Fibroblast of peridontal ligament (primary cell): ENCODE results near the gene ZNF836.
A peak's percentile ranks its signal among the peaks of the same experiment; 100 is the strongest.
"Not testable (repeated sequence)": the region's sequence is repeated elsewhere in the genome, so short reads cannot be mapped to it uniquely, and the experiment has no call there.

Experiments used
- DNase-seq: peaks from one replicate; pipeline ENCODE4 v3.0.0-alpha.2; 2010; ENCODE audit errors: extremely low read depth

ZNF836 gene

DNA sequence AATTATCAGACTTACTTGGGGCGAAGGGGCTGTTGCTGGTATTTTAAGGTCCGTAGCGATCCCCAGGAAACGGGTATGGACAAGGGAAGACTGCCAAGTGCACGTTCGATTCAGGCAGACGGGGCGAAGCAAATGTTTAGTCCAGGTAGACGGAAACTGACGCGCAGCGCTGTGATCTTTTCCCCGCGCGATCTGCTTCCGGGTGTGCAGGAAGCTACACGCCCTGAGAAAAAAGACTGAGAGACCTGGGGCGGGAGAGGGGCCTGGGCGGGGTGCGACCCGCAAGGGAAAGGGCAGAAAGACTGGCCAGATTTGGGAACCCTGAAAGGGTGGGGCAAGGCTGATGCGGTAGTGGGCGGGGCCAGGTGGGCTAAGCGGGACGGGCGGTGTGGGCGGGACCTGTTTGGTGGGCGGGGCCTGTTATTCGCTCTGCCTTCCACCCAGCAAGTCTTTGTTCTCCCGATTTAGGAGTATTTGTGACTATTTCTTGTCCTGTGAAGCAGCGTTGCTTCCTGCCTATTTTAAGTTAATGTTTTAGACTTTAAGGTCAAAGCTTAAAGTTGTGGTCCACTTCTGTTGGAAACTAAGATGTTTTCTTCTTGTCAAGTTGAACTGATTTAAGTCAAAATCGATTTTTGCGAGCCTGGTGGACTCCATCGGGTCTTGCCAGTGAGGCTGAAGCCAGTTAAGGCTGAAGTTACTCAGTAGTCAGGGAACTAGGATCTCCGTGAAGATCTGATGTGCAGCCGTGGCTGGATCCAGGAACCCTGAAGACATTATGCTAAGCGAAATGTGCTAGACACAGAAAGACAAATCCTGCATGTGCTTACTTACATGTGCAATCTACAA lies at the start of gene ZNF836:
ZNF836 (minus strand) TSS at position 301 of the 849 bp plus-strand sequence. CDS start 3,549 bp downstream, outside the sequence.
- peak; percentile 69 for DNase-seq

DNA sequence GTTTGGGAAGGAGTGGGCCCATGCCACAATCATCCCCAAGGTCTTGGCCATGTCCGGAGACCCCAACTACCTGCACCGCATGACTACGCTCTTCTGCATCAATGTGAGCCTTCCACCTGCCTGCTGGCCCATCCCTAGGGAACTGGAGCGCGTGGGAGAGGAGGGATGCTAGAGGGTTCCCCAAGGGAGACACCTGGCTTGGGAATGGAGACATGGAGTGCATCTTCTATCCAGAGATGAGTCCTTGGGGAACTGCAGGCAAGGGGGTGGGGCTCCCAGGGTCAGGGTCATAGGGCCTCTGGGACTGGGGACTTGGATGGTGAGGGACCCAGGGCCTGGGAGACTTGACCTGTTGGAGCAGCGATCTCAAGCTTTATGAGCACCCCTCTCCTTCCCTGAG lies 49.6 kb upstream of the ZNF836 start:
- no peak for DNase-seq

DNA sequence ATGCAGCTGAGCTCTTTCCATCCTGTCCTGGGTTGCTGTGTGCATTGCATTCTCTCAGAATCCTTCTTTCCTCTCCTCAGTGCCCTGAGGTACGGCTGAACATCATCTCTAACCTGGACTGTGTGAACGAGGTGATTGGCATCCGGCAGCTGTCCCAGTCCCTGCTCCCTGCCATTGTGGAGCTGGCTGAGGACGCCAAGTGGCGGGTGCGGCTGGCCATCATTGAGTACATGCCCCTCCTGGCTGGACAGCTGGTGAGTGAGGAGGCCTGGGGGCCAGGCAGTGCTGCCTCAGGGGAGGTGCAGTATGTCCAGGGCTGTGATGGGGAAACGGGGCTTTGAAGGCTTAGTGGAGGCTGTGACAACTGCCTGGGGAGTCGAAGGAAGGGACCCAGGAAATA lies 48.2 kb upstream of the ZNF836 start:
- no peak for DNase-seq

DNA sequence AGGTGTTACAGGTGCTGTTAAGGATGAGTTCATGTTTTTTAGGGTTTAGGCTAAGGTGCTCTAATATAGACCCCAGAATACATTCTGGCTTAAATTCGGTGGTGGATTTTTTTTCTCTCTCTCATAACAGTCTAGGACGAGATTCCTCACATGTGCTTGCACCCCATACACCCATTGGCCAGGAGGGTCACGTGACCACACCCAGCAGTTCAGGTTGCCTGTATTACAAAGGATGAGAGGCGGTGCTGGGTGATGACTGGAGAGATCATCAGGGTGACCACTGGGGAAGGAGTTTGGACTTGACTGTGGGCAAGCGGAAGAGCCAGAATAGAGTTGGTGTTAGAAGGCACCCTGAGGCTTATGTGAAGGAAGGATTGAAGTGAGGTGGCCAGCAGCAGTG lies 46.2 kb upstream of the ZNF836 start:
- no peak for DNase-seq

DNA sequence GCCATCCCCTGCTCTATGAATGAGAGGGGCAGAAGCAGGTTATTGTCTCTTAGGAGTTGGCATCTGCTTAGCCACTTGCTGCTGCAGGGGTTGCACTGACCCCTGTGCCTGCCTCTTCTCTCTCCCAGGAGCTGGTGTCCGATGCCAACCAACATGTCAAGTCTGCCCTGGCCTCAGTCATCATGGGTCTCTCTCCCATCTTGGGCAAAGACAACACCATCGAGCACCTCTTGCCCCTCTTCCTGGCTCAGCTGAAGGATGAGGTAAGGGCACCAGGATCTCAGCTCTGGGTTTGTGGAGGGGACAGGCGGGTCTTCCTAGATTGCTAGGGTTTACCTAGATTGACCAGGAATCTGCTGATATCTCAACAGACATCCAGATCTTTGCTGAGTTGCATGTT lies 45.0 kb upstream of the ZNF836 start:
- no peak for DNase-seq

DNA sequence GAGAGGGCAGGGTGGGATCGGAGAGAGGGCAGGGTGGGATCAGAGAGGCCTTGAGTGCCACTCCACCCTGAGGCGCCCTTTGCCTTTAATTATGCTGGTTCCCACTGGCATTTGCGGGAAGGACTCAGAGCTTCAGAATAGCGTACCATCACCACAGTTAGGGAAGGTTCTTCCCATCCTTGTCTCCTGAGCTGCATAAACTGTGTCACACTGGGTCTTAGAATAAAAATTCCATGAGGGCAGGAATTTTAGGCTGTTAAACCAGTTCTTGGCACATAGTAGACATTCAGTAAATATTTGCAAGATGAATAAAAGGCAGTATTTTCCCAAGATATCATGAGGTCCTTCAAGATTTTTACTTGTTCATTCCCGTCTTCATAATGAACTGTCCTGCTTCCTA lies 42.8 kb upstream of the ZNF836 start:
- DNase-seq: no peak

DNA sequence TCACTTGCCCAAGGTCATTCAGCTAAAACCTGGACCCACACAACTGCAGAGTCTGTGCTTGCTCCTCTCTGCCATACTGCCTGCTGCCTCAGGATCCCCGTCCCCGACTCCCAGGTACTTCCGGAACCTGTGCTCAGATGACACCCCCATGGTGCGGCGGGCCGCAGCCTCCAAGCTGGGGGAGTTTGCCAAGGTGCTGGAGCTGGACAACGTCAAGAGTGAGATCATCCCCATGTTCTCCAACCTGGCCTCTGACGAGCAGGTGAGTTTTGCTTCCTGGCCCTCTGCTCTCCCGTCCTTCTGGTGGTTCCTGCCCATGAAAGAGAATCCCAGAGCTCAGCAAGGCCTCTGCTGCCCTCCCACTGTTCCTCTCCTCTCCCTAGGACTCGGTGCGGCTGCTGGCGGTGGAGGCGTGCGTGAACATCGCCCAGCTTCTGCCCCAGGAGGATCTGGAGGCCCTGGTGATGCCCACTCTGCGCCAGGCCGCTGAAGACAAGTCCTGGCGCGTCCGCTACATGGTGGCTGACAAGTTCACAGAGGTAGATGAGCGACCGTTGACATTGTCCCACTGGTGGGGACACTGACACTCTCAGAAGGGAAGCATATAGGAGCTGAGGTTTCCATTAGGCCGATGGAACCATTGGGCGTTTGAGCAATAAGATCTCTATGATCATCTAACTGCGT lies 41.3 kb upstream of the ZNF836 start:
- DNase-seq: no peak

DNA sequence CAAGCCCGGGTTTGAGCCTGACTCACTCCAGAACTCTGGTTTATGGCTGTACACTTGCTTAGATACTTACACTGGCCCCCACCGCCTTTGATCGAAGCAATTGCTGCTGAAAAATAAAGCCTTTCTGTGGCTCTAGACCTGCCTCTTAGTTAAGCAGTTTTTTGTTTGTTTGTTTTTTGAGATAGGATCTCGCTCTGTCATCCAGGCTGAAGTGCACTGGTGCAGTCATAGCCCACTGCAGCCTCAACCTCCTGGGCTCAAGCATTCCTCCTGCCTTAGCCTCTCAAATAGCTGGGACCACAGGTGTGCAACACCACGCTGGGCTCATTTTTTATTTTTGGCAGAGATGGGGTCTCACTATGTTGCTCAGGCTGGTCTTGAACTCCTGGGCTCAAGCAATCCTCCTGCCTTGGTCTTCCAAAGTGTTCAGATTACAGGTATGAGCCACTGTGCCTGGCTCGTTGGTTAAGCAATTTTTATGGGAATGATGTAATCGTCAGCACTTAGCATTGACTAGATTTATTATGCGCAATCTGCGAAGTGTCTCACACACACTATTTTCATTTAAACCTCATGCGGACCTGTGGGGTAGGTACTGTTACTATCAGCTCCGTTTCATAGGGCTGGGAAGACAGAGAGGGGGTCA lies 40.6 kb upstream of the ZNF836 start:
- DNase-seq: no peak

DNA sequence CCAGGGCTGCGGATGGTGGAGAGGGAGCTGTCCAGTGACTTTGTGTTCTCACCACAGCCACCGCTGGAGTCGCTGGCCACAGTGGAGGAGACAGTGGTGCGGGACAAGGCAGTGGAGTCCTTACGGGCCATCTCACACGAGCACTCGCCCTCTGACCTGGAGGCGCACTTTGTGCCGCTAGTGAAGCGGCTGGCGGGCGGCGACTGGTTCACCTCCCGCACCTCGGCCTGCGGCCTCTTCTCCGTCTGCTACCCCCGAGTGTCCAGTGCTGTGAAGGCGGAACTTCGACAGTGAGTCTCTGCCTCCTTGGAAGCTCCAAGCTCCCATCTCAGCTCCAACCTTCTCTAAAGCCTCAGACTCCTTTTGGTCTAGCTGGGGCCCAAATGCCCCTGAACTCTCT lies 39.8 kb upstream of the ZNF836 start:
- no peak for DNase-seq

DNA sequence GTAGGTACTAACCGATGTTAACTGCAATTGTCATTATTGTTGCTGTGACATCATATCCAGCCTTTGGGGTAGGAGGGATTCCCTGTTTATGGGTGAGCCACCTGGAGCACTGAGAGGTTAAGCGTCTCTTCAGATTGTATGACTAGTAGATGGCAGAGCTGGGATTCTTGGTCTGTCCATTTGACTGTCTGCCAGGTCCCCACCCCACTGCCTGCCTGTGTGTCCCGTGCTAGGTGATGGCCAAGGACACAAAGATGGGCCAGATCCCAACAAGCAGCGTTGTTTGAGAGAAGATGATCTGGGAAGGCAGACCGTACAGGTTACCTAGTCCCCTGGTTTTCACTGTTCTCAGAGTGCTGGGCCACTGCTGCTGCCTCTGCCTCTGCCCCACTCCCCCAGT lies 35.1 kb upstream of the ZNF836 start:
- no peak for DNase-seq

DNA sequence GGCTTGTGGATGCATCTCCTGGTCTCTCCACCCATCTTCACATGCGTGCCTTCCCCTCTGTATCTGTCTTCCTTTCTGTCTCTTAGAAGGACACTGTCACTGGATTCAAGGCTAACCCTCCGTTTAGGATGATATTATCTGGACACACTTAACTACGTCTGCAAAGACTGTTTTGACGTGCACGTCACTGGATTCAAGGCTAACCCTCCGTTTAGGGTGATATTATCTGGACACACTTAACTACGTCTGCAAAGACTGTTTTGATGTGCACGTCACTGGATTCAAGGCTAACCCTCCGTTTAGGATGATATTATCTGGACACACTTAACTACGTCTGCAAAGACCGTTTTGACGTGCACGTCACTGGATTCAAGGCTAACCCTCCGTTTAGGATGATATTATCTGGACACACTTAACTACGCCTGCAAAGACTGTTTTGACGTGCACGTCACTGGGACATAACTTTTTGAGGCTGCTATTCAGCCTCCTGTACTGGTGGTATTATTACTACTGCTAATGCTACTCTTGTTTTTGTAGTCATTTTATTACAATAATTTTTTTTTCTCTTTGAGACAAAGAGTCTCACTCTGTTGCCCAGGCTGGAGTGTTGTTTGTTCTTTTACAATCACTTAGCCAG lies 29.5 kb upstream of the ZNF836 start:
- not testable (repeated sequence) for DNase-seq

DNA sequence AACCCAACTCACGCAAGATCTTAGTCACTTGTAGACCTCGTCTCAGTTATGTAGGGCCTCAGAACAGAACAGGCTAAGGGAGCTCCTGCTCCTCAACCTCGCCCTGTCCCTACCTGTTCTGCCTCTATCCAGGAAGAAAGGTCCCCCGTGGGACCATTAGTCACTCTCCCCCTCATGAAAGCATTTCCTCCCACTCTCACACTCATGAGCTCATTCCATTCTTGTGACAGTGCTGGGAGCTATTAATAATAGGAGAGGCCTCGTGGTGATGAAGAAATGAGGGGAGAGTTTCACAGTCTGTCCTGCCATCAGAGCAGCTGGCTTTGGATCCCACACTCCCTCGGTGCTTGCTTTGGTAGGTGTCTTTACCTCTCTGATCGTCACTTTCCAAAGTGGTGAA lies 28.6 kb upstream of the ZNF836 start:
- peak; percentile 62 for DNase-seq

DNA sequence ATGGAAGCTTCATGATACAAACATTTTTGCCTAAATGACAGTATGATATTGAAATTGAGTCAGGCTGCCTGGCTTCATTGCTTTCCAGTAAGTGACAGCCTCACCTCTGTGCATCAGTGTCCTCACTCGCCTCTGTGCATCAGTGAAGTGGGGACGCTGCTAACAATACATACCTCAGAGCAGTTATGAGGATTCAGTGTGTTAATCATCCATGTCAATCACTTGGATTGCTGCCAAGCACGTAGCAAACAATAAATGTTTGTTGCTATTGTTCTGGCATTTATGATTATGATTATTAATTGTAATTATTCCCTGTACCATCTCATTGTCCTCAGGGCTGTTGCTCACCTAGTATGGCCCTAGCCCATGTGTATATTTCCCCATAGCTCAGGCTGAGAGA lies 27.3 kb upstream of the ZNF836 start:
- DNase-seq: no peak

DNA sequence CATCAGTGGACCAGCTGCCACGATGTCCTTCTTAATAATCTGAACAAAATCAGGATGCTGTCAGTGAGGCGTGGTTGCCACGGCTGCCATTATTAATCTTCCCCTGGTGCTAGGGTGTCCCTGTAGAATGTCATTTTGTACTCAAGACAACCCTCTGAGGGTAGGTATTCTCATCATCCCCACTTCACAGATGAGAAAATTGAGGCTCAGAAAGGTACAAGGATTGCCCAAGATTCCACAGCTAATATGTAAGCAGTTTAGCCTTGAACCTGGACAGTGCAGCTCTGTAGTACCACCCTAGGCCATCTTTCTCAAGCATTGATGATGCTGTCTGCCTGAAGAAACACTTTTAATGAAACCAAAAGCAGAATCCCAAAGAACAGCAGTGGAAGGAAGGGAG lies 26.5 kb upstream of the ZNF836 start:
- DNase-seq: no peak

DNA sequence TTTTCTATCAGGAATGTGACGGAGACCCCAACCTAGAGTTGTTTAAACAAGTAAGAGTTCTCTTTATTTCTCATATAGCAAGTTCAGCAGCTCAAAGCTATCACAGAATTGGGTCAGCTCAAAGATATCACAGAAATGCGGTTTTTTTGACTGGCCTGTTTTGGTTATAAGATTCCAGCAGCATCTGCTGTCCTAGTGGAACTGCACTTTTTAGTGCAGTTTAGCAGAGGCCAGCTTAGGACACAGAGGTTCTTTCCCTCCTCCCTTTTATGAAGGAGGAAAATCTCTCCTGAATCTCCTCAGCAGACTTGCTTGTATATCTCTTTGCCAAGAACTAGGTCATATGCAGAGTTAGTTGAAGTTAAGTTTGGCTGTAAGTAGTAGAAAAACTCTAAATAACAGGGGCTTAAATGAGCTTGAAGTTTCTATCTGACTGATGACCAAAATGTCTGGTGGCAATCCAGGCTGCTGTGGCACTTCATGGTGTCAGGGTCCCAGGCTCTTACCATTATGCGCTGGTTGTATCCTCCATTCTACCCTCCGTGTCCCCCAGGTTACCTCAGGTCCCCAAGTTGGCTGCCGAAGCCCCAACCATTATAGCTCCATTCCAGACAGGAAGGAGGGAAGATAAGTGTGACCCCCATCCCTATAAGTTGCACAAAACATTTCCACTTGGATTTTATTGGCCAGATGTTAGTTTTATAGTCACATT lies 25.0 kb upstream of the ZNF836 start:
- DNase-seq: peak; percentile 6

DNA sequence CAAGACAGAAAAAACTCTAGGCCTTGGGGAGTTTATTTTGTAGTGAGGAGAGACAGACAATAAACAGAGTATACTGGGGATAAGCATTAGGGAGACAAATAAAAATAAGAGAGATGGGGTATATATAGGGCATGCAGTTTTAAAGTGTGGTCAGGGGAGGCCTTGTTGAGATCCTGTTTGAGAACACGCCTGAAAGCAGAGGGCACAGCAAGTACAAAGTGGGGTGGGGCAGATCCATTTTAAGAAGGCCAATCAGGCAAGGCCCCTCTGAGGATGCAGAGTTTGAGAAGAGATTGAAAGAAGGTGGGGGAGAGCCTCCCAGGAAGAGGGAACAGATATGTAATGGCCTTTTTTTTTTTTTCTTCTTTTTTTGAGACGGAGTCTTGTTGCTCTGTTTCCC lies 20.5 kb upstream of the ZNF836 start:
- DNase-seq: no peak

DNA sequence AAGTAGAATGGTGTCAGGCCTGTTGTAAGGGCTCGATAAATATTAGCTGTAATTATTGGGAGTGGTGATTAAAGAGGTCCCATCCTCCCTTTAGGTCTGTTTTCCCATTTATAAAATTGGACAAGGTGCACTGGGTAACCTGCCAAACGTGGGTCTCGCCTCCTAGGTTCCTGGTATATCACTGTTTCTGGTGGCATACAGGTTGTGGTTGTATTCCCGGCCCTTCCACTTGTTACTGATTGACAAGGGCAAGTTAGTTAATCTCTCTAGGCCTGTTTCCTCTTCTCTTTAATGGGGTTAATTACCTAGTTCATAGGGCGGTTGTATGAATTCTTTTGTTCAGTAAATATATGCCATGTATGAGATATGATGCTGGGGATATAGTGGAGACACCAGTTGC lies 20.0 kb upstream of the ZNF836 start:
- no peak for DNase-seq

DNA sequence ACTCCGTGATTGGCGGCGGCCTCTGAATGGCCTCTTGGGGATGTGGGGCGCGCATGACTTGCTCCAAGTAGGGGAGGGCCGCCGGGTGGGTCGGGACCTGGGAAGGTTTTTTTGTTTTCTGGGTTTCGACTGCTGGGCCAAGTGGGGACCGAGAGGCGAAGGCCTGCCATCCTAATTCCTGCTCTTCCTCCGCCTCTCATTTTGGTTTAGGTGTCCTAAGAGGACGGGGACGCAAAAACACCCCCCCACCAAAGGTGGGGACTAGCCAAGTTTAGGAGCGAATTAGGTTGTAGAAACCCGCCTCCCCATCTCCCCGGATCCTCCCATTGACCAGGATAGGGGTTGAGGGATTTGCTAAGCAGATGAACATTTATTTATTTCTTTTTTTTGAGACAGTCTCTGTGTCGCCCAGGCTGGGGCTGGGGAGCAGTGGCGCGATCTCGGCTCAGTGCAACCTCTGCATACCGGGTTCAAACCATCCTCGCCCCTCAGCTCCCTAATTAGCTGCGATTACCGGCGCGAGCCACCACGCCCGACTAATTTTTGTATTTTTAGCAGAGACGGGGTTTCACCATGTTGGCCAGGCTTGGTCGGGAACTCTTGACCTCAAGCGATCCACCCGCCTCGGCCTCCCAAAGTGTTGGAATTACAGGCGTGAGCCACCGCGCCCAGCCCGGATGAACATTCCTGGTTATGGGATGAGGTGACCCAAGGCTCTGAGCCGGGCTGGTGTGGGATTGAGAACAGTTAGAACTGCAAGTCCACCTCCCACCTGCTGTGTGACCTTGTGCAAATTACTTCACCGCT lies 19.3 kb upstream of the ZNF836 start:
- DNase-seq: peak; percentile 51

DNA sequence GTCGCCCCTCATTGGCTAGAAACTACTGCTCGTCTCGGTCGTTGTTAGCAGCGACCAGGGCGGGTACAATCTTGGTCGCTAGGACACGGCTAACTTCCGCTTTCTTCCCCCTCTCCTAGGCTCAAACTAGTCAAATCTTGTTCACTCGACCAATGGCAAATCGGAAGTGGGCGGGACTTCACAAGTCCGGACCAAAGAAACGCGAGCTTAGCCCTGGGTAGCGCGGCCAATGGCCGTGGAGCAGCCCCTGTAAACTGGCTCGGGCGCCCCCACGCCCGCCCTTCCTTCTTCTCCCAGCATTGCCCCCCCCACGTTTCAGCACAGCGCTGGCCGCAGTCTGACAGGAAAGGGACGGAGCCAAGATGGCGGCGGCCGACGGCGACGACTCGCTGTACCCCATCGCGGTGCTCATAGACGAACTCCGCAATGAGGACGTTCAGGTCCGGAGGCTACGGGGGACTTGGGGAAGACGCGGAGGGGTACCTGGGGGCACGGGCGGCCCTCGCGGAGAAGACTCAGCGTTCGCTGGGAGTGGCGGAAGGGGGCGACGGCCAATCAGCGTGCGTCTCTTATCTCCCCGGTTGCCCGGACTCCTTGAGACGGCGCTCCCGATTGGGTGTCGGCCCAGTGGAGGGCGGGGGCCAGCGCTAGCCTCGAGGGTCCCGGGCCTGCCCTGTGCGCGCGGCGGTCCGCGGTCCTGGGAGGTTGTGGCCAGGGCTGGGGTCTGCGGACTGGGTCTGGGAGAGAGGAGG lies 18.5 kb upstream of the ZNF836 start, which contains the start of gene PPP2R1A:
PPP2R1A (plus strand) TSS at position 318 of the 752 bp plus-strand sequence; CDS start at position 363, 45 bp downstream.
- DNase-seq: peak; percentile 100
